Dermis blood vessel endothelial cell (primary cell): ENCODE results near the gene DDX5. TPM values are rescaled to one million over a fixed set of nuclear protein-coding genes. Genes with fewer than 3 reads are reported as not detected.

Source experiments
- total RNA-seq: library from RNA; depleted of rRNA; stranded (reverse); fragments of >200 nt; gene quantifications from 2 replicates; pipeline ENCODE4 v1.2.3, GENCODE V29; 2014

Gene DDX5
- total RNA-seq, 1 donor from 2014 or later: 520 TPM

Other genes with a start within 250 kb of the DDX5 start
- 34.9 and 47.8 TPM in 2 replicates for gene TEX2, start 243.0 kb downstream of the DDX5 start, total RNA-seq
- 959 and 1,308 TPM in 2 replicates for gene PECAM1, start 115.4 kb downstream of the DDX5 start, total RNA-seq
- gene MILR1, start 57.2 kb downstream of the DDX5 start, total RNA-seq: 2.7 and 3.2 TPM in 2 replicates
- 5.9 and 8.7 TPM in 2 replicates for gene POLG2, start 9.2 kb downstream of the DDX5 start, total RNA-seq
- gene CEP95, start 688 bp upstream of the DDX5 start, total RNA-seq: 16.1 and 23.1 TPM in 2 replicates
- 124 and 150 TPM in 2 replicates for gene SMURF2, start 156.0 kb upstream of the DDX5 start, total RNA-seq